Stimulated activated CD8-positive, alpha-beta memory T cell treated with anti-CD3 and anti-CD28 coated beads, Interleukin-12 subunit alpha, Interleukin-12 subunit beta, amount 100 ng/mL, for 24 hours (primary cell): ENCODE results near the gene DPCD.

Source experiments
- DNase-seq: peaks from one replicate; pipeline ENCODE4 v3.0.0-alpha.2; 2020; ENCODE audit errors: extremely low read depth

Gene DPCD

DNA sequence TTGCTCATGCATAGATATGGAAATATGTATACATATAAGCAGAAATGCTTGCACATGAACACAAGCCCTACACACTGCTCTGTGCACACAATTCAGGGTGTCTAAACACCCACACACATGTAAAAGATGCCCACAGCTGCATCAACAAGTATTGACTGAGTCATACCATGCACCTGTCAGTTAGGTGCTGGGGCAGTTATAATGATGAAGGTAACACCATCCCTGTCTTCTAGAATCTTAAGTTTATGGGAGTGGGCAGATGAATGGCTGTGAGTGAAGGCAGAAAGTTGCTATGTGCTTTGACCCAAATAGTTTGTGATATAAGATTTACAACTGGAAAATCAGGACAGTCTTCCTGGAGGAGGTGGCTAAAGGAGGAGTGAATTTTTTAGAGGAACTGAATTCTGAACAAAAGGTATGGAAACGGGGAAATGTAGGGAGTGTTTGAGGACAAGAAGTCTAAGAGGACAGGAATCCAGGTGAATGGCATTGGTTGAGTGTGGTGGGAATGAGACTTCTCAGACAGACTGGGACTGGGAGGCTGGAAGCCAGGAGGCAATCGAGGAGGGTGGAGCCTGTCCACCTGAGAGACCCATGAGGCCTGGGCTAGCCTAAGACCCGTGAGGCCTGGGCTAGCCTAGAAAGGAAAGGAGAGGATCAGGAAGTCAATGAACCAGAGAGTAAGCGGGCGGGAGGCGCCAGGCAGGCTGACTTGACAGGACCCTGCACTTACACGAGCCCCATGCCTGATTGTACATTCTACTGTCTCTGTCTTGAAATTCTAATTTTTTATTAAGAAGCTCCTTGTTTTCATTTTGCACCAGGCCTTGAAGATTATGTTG is 20.7 kb upstream of the DPCD start:
- DNase-seq, result no peak

GRCh38 chr10:101568054-101568745 is 19.9 kb upstream of the DPCD start:
- no peak for DNase-seq

- DNase-seq, result no peak
Measured at GRCh38 chr10:101569323-101569621, 18.8 kb upstream of the DPCD start.

DNA sequence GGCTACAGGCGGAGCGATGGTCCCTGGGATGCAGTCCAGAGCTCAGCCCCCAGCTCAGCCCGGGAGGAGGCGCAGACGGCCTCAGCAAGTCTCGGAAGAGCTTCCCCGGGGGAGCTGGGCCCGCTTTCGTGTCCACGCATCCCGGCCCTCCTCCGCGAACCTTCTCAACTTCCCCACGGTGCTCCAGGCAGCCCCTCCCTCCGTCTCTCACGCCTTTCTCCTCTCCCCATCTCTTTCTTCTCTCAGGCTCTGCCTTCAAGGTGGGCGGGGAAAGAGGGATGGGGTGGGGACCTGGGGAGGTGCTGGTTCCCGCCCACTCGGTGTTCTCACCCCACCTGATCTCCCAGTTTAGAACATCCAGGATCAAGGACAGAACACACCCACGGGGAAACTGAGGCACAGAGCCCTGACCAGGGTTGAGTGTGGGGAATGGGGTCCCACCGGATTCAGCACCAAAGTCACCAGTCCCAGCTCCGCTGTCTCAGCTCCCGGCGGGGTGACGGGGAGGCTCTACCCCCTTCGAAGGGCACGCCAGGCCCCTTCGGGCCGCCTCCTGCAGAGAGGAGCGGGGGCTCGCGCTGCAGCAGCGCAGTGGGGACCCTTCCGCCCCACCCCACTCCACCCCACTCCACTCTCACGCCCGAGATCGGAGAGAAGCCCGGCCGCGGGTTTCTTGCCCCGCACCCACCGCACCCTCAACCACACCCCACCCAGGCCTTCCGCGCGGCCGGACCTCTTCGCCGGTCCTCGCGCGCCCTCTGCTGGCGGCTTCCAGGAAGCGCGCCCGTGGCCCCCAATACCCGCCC is 18.3 kb upstream of the DPCD start:
- peak; percentile 40 for DNase-seq

DNA sequence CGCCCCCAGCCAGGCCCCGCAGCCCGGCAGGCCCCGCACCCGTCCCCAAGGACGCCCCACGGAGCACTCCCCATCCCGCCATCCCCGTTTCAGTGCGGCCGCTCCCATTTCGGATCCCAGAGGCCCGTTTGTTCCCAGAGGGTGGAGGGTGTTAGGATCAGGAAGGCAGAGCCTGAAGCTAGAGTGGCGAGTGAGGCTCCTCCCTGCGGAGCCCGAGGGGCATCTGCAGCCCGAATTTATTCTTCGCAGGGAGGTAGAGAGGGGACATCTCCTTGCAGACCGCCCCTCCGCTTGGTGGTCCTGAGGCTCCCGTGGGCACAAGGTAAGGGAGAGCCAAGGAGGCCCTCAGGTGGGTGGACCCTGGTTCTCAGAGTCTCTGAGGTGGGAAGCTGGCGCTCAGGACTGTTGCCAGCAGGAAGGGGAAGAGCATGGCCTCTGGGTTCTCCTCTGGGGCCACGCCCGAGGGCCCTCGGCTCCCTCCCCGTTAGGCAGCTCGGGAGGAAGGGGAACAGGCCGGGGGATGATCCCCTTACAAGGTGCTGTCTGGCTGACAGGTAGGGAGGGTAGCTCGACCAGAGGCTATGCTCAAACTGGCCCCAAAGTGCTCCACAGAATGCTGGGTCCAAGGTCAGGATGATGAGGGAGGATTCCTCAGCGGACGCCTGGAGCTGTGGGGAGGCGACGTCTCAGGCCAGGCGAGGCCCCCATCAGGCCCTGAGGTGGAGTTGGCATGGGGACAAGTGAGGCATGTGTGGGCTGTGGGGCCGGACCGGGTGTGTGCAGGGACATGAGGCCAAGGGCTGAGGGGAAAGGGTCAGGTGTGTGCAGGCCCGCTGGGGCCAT is 17.5 kb upstream of the DPCD start:
- DNase-seq, result no peak

DNA sequence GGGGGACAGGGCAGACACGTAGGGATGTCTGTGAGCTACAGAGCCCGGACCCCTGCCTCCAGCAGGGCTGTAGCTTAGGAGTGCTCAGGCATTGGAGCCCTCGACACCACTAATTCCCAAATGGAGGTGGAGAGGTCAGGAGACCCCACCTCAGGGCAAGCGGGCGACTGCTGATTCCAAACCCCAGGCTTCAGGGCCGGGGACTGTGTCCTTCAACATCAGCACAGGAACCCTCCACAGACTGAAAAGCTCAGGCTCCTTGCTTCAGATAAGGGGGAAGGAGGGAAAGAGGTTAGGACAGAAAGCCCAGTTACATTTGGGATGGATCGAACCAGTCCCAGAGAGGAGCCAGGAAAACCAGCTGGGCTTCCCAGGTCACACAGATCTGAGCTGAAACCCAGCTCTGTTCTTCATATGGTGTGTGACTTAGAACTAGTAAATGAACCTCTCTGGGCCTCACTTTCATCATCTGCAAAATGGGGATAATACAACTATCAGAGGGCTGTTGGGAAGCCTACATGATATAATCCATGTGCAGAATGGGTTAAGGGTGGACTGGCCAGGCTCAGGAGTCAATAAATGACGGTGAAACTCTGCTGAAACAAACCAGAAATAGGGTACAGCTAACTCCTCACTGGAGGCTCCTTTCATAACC is 16.7 kb upstream of the DPCD start:
- no peak for DNase-seq

DNA sequence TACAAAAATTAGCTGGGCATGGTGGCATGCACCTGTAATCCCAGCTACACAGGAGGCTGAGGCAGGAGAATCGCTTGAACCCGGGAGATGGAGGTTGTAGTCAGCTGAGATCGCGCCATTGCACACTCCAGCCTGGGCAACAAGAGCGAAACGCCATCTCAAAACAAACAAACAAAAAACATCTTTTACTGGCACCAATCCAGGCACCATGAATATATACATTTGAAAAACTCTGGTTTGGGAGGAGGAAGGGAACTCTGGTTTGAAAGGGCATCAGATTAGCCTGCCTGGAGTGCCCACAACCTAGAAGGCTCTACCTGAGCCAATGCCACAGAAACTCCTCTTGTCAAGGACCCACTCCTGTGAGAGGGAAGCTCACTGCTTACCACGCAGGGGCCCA is 16.0 kb upstream of the DPCD start:
- no peak for DNase-seq

DNA sequence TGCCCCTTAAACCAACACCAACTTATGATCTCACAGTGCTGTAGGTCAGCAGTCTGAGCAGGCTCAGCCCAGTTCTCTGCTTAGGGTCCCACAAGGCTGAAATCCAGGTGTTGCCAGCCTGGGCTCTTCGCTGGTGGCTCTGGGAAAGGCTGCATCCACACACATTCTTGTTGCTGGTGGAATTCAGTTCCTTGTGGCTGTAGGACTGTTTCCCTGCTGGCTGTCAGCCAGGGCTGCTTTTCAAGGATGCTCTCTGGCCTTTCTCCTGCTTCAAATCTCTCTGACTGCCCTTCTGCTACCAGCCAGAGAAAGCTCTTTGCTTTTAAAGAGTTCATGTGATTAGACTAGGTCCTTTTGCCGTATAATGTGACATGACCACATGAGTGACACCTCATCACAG is 15.3 kb upstream of the DPCD start:
- DNase-seq, result no peak

DNA sequence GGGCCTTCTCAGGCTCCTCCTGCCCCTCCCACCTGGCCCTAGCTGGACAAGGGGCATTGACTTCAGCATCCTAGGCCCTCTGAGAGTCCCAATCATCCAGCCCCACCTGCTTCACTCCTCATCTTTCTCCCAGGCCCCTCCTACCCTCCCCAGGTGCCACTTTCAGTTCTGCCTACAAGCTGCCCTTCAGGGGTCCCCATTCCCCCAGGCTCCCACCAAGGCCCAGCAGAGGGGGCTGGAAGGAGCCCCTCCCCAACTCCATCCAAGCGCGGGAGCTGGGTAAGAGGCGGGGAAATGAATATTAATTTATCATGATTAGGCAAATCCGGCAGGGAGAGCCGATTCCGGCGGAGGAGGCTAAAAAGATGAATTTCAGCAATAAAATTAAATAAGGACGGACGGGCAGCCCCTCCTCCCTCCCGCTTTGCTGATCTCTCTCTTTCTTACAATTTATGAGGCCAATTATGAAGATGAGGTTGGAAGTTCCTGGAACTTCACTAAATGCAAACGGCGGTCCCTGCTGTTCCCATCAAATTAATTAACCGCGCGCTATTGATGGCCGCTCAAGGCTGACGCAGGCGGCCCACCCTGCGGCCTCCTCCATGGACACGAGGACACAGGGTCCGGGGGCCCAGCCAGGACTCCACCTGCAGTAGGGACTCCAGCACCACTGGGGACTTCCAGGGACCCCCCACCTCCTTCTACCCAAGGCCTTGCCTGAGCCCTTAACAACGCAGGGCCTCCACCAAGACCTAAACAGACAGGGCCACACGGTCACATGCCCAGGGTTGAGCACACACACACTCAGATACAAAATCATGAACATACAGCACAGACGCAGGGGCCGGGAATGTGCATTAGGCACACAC is 14.0 kb upstream of the DPCD start:
- DNase-seq, result no peak

- DNase-seq, result no peak
Measured at GRCh38 chr10:101575091-101575490, 13.0 kb upstream of the DPCD start.

- DNase-seq, result no peak
Measured at GRCh38 chr10:101575580-101576210, 12.4 kb upstream of the DPCD start.

DNA sequence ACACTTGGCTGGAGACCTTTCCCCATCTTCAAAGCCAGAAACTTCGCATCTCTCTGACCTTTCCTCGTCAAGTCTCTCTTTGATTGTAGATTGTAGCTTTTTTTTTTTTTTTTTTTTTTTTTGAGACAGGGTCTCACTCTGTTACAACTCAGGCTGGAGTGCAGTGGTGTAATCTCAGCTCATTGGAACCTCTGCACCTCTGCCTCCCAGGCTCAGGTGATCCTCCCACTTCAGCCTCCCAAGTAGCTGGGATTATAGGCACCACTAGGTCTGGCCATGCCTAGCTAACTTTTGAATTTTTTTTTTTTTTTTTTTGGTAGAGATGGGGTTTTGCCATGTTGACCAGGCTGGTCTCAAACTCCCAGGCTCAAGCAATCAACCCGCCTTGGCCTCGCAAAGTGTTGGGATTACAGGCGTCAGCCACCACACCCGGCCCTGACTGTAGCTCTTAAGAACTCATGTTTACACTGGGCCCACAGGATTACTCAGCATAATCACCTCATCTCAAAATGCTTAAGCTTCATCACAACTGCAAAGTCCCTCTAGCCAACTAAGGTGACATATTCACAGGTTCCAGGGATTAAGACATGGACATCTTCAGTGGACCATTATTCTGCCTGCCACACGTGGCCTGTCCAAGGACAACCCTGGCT is 11.8 kb upstream of the DPCD start:
- DNase-seq, result no peak

DNA sequence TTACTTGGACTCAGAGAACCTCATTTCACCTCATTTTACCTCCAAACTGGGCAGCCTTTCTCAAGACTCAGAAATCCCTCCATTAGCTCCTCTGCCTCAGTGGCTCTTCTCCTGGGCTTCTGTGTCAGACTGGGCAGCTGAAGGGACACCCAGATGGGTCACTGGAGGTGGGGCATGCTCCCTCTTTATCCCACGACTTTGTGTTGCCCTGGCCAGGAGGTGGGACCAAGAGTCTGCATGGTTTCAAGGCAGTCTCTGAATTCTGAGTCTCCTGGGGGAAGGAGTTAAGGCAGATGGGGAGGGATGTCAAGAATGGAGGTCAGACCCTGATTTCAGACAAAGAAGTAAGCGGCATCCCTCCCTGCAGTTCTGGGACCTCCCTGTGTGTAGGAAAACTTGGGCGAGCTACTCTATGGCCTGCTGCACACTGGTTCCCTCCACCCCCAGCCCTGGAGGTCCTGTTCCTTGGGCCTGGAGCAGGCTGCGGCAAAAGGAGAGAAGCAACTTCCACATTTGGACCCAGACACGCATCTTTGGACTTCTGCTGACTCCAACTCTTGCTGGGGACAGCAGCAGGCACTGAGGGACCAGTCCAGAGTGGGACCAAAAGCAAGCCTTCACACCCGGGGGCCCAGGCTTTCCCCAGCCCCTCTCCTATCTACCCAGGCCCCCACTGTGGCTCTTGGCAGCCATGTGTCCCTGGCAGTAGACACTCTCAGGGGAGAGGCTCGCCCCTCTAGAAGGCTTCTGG is 10.8 kb upstream of the DPCD start:
- DNase-seq, result no peak

DNA sequence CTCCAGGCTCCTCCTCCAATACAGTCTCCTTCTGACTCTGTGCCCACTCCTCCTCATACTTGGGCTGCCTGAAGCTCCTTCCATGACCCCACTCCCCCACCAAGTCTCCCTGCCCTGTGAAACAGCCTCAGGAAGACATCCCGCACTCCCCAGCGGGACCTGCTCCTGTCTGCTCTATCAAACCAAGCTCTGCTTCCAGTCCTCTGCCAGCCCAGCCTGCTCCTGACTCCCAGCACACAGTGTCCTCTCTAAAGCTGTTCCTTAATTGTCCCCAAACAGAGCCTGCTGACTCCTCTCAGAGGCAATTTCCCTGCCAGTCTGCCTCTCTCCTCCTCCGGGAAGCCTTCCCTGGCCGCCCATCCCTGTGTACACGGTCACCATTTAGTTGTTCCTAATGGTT is 9.9 kb upstream of the DPCD start:
- DNase-seq, result no peak

DNA sequence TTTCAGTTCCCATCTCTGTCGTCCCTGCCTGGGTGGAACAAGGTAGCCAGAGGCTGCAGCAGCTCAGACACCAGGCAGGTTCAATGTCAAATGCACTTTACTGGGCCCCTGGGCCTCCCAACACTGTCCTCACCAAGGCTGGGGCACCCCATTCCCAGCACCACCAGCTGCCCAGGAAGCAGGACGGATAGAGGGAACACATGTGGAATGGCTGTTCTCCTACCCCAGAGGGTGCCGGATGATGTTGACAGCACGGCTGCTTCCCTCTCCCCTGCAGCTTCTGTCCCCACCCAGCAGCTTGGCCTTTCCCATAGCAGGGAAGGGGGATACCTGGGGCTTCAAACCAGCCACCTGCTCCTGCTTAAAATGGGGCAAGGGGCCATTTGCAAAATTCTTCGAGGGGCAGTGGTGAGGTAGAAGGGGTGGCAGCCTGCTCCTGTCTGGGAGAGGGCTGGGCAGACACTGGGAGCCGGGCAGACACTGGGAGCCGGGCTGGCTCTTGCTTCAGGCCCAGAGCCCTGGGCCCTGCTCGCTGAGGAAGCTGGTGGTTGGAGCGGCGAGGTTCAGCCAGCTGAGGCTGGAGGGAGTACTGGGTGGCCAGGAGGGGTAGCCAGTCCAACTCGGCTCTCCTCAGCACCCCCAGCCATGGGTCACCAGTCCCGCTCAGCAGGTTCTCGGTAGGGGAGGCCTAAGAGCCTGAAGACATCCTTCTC is 9.2 kb upstream of the DPCD start:
- DNase-seq, result no peak

DNA sequence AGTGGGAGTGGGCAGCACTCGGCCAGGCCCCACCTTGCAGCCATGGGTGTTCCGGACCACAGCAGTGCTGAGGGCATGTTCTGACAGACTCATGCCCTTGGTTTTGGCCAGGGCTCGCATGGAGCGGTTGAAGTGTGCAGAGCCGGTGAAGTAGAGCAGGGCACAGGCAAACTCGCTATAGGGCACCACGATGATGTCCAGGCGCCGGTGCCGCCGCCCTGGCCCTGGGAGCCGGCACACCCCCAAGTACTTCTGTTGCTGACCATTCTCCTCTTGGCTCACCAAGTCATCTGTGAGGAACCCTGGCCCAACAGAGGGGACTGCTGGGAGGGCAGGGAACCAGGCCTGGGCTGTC is 8.6 kb upstream of the DPCD start:
- no peak for DNase-seq

GRCh38 chr10:101580486-101581399 is 7.4 kb upstream of the DPCD start:
- no peak for DNase-seq
